ENCODE results near the gene SMIM23. TPM values are rescaled to one million over a fixed set of nuclear protein-coding genes. Genes with fewer than 3 reads are reported as not detected.

Gene SMIM23
- total and polyA plus RNA-seq, 2 of the 13 experiments (the other 11 are each of a cell fraction or from before 2014, with no cell fraction given) = not detected

DNA sequence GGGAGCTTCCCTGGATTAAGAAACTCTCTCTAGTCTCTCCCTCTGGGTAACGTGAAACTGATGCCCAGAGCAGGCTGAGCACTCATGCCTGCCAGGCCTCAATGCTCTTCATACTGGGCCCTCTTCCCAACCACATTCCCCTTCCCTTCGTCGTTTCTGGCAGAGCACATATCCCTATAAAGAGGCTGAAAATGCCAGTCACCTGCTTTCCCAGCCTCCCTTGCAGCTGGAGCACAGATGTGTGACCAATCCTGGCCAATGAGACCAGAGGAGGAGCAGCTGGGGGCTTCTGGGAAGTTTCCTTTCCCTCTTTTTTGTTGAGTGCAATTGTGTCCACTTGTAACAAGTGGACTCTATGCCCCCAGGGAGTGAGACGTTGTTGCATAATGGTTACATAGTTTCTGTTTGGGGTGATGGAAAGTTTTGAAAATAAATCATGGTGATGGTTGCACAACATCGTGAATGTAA is 30.2 kb upstream of the SMIM23 start:
- H3K9ac ChIP-seq (ENCODE audit: insufficient read depth, low read depth, low read length) = no peak overlapping the region
- no peaks in the 10 kb centered on the region for H4K20me1 ChIP-seq (ENCODE audit: insufficient read depth, low read length)
- no peak overlapping the region for H3K4me3 ChIP-seq (replicated peaks in 1 of 3; ENCODE audit: insufficient read depth in 1 of 3, low read depth in 2 of 3, low read length in 3 of 3)
- no peak overlapping the region for H2AFZ ChIP-seq (ENCODE audit: low read length)
- ChIA-PET CTCF (ENCODE audit: low intra/inter-chr PET ratio, low total read pairs) (no interaction called here), POLR2A (no interaction called here)
- no peaks in the 10 kb centered on the region for H3K36me3 ChIP-seq (replicated peaks in 1 of 2; ENCODE audit: control insufficient read depth in 1 of 2, insufficient read depth in 2 of 2, low read length in 2 of 2)
- H3K4me2 ChIP-seq (ENCODE audit: low read depth, low read length) = 0 out of 2 replicates have a peak overlapping the region, but pooled peaks have one; percentile 3
- H3K4me1 ChIP-seq (ENCODE audit: insufficient read depth, low read length) = peaks cover 11% of the 10 kb centered on the region; the same call in 1 of the 2 replicates
- 0 out of 5 replicates have a peak, but pooled peaks cover 0 to 3% of the 10 kb centered on the region in 2 experiments for H3K27me3 ChIP-seq (ENCODE audit: control insufficient read depth in 1 of 2, insufficient read depth in 2 of 2, low read length in 2 of 2)
- DNase-seq (ENCODE audit: low spot score) = peak; percentile 12
- FAIRE-seq = no peak
- no peaks in the 10 kb centered on the region for H3K9me3 ChIP-seq (ENCODE audit: low read length)
- H3K27ac ChIP-seq (ENCODE audit: extremely low read length, insufficient read depth, low read length) = no peak overlapping the region
- ATAC-seq = peak; percentile 40
- no TSS peak for BruUV-seq (replicated peaks)
- H3K79me2 ChIP-seq (ENCODE audit: insufficient read depth, low read length) = no peaks in the 10 kb centered on the region
- in situ Hi-C loops (cut with HindIII; ENCODE audit: extremely low pct_ligation_motif_present, low pct_unique_long_range_greater_than_20kb) = no loop called here
- 16% methylated on average over 5 of the region's 5 CpGs for WGBS (ENCODE audit: low lambda C conversion rate)
- intact Hi-C loops (cut with micrococcal nuclease; ENCODE audit: unreplicated experiment) = no loop called here
- TF ChIP-seq ZNF605 (CRISPR knock-in tag; IDR thresholded peaks at IDR 0.05) (no peak), SSRP1 (CRISPR knock-in tag; IDR thresholded peaks at IDR 0.05) (no peak), ZNF225 (CRISPR knock-in tag; IDR thresholded peaks at IDR 0.05) (no peak), ZSCAN12 (CRISPR knock-in tag; IDR thresholded peaks at IDR 0.05) (no peak), HNF4A (CRISPR knock-in tag; IDR thresholded peaks at IDR 0.05) (peak; percentile 33; the same call in 1 of the 2 replicates), PCBP1 (IDR thresholded peaks at IDR 0.05; ENCODE audit: borderline replicate concordance, low read depth, low read length) (no peak), ZNF432 (CRISPR knock-in tag; IDR thresholded peaks at IDR 0.05; ENCODE audit: borderline replicate concordance) (no peak), ZMYM4 (CRISPR knock-in tag; IDR thresholded peaks at IDR 0.05) (peak; percentile 31; the same call in 1 of the 2 replicates), ZNF550 (CRISPR knock-in tag; IDR thresholded peaks at IDR 0.05; ENCODE audit: borderline replicate concordance) (no peak), SOX13 (IDR thresholded peaks at IDR 0.05) (no peak), SOX13 (CRISPR knock-in tag; conservative IDR thresholded peaks at IDR 0.05 in 1 of 2, IDR thresholded peaks at IDR 0.05 in 1 of 2) (no peak), STAG1 (CRISPR knock-in tag; IDR thresholded peaks at IDR 0.05) (no peak), FOXA1 (IDR thresholded peaks at IDR 0.05) (no peak), FOXA1 (CRISPR knock-in tag; IDR thresholded peaks at IDR 0.05) (no peak), ZNF7 (CRISPR knock-in tag; IDR thresholded peaks at IDR 0.05) (peak; percentile 59; the same call in 1 of the 2 replicates), DRAP1 (CRISPR knock-in tag; IDR thresholded peaks at IDR 0.05) (no peak), SAP130 (CRISPR knock-in tag; IDR thresholded peaks at IDR 0.05; ENCODE audit: low read depth) (no peak), SATB2 (CRISPR knock-in tag; IDR thresholded peaks at IDR 0.05) (no peak), ATF4 (CRISPR knock-in tag; IDR thresholded peaks at IDR 0.05) (peak in 1 of 2 experiments; percentile 60; a peak in 2 of 4 replicates), ZNF143 (CRISPR knock-in tag; IDR thresholded peaks at IDR 0.05) (peak; percentile 62), ZNF644 (CRISPR knock-in tag; IDR thresholded peaks at IDR 0.05; ENCODE audit: low read depth) (peak; percentile 46; the same call in 1 of the 2 replicates), FOSL2 (CRISPR knock-in tag; IDR thresholded peaks at IDR 0.05) (0 out of 2 replicates have a peak, but pooled peaks have one; percentile 7), ZNF343 (CRISPR knock-in tag; IDR thresholded peaks at IDR 0.05) (no peak), RARA (CRISPR knock-in tag; IDR thresholded peaks at IDR 0.05) (no peak), ZNF292 (CRISPR knock-in tag; IDR thresholded peaks at IDR 0.05; ENCODE audit: borderline replicate concordance, low read depth) (no peak), PHF8 (CRISPR knock-in tag; IDR thresholded peaks at IDR 0.05) (no peak)
- TF ChIP-seq, protein P1, sequence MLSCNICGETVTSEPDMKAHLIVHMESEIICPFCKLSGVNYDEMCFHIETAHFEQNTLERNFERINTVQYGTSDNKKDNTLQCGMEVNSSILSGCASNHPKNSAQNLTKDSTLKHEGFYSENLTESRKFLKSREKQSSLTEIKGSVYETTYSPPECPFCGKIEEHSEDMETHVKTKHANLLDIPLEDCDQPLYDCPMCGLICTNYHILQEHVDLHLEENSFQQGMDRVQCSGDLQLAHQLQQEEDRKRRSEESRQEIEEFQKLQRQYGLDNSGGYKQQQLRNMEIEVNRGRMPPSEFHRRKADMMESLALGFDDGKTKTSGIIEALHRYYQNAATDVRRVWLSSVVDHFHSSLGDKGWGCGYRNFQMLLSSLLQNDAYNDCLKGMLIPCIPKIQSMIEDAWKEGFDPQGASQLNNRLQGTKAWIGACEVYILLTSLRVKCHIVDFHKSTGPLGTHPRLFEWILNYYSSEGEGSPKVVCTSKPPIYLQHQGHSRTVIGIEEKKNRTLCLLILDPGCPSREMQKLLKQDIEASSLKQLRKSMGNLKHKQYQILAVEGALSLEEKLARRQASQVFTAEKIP (CRISPR knock-in tag; IDR thresholded peaks at IDR 0.05; ENCODE audit: borderline replicate concordance) = no peak
